Frontal cortex (tissue), 4 donors: ENCODE measurements around the gene EOLA1. TPM values are rescaled to one million over a fixed set of nuclear protein-coding genes. Genes with fewer than 3 reads are reported as not detected.
"Not testable (repeated sequence)": the region's sequence is repeated elsewhere in the genome, so short reads cannot be mapped to it uniquely, and the experiment has no call there.

Experiments used
- DNase-seq, 2 donors: peaks; one replicate each; pipeline ENCODE4 v3.0.0; 2012; ENCODE audit warnings: low spot score in 2 of 2
- FAIRE-seq: peaks from 2 replicates; lab custom pipeline; 2012; peaks lifted over from hg19 to GRCh38; lab: Jason Lieb, UNC
- total RNA-seq: library from RNA; depleted of rRNA; stranded (reverse); fragments of >200 nt; gene quantifications from one replicate; pipeline ENCODE4 v1.2.3, GENCODE V29; 2014
- donor health status: control.
- donor health status: control.
- donor health status: control.

Gene EOLA1
- total RNA-seq: 15.1 TPM

DNA sequence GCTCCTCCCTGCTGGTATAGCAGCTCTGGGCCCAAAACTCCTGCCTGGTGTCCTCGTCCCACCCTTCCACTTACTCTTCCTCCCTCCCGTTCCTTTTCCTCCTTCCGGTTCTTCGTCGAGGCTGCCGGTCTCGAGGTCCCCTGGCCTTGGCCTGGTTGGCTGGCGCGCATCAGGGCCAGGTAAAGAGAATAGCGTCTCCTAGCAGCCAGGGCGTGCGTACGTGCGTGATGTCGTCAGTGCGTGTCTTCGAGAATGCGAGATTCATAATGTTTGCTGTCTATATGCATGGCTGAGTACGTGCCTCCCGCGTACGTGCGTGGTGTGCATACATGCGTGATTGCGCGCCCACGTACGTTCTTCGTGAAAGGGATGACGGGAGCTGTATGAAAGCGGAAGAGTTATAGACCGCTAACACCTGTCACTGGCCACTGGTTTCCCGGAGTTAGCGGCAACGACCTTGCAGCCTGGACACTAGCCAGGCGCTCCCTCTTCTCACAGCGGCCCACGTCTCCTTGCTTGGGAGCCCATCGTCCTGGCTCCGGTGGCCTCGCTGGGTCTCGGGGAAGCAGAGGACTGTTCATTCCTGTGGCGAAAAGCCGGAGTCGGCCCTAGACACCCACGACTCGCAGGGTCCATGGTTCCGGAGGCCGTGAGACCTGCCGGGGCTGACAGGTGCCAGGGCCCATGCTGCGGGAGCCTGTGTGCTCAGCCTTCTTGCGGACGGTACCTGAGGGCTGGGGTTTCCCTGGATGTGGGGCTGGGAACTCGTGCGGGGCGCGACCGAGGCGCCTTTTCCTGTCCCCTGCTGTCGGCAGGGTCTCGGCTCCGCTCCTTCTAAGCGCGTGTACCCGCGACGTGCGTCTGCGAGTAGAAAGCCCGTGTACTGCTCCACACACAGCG is at the start of gene EOLA1:
Gene EOLA1 (plus strand): TSS at position 392 of the 900 bp plus-strand sequence. CDS start 4,619 bp downstream, outside the sequence.
- DNase-seq (peak in 1 of 2 donors; percentile 35), FAIRE-seq (no peak)

DNA sequence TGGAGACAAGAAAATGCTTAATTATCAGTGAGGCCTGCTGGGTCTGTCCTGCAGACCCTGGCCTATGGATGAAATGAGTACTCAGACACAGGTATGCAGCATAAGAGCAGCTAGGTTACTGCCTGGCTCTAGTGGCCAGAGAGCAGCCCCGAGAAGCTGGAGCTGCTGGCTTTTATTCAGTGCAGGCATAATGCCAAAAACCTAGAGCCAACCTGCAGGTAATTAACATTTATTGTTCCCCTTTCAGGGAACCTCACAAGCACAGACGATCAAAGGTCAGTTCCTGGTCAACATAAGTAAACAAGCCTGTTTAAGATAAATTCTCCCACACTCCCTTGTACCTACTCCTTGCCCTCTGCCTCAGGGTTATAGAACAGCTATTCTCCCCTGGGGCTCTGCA is 49.0 kb upstream of the EOLA1 start:
- DNase-seq: no peak
- FAIRE-seq: no peak

- no peak for FAIRE-seq
- DNase-seq: no peak
Measured at GRCh38 chrX:149493567-149494562, 46.9 kb upstream of the EOLA1 start.

DNA sequence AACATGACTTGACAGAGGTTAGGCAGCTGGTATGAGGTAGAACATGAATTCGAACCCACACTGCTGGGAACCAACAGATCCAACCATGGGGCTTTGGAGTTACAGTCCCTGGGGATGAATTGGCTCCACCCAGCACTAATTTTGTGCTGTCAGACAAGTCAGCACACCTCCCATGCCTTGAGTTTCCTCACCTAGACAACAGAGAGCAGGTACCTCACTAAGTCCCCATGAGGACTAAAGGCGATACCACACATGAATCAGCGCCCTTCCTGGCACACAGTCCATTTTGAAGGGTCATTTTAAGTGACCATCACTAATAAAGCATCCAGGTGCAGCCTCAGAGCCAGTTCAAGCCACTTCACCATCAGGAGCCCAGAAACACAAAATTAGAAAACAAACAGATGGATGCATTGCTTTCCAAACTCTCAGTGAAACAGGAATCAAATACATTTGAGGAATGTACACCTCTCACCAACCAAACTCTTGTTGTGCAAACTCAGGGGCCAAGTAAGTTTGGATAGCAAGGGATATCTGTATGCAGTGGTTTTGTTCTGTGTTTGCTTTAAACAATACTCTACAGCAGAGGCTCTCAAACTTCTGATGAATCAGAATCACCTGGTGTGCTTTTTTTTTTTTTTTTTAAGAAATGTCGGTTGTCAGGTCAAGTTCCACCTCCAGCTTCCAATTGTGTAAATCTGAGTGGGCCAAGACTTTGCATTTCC is 45.8 kb upstream of the EOLA1 start:
- FAIRE-seq: no peak
- no peak for DNase-seq

DNA sequence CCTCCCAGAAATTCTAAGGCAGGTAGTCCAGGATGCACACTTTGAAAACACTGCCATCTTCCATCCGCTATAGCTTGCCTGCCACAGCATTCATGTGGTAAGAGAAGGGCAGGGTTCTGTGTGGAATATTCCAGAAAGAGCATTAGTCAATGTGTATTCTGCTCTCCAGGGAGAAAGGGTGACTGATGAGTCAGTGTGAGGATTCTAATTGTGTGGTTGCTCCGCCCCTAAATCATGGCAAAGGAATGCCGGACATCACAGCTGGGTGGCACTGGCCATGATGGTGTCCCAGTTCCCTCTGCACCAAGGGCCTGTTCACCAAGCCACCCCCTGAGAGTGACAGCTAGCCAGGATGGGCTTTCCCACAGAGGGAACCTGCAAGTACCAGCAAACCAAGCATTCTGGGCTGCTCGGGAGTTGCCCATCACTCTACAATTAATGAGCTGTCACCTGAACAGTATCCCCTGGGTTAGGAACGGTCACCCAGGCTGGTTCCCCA is 45.2 kb upstream of the EOLA1 start:
- no peak for FAIRE-seq
- DNase-seq: peak in 1 of 2 donors; percentile 18

GRCh38 chrX:149497054-149497453 is 43.8 kb upstream of the EOLA1 start:
- DNase-seq (no peak), FAIRE-seq (no peak)

- DNase-seq: no peak
- FAIRE-seq: no peak
Measured at GRCh38 chrX:149497626-149498025, 43.2 kb upstream of the EOLA1 start.

DNA sequence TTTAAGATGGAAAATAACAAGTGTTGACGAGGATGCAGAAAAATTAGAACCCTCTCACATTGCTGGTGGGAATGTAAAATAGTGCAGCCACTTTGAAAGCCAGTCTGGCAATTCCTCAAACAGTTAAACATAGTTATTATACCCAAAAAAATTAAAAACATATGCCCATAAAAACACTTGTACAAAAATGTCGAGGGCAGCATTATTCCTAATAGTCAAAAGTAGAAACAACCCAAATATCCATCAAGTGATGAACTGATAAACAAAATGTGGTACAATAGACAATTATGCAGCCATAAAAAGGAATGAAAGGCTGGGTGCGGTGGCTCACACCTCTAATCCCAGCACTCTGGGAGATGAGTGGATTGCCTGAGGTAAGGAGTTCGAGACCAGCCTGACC is 42.0 kb upstream of the EOLA1 start:
- no peak for FAIRE-seq

DNA sequence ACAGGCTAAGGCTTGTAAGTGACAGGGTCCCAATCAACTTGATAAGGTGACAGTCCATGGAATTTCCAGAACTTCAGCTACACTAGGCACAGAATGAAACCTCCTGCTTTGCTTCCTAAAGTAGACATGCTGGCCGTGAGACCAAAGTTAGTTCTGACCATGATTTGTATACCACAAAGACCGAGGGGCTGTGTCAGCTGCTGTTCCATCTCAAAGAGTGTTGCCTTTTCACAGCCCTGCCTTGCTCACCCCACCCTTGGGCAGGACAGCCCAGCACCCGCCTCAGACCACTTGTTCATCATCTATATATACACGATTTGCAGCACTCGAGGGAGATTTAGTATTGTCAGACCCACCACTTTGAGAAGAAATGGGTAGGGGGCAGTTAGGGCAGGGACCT is 41.0 kb upstream of the EOLA1 start:
- no peak for DNase-seq
- FAIRE-seq: no peak

More for the DNA sequence above, 42.0 kb upstream of the EOLA1 start:
- DNase-seq: no peak

DNA sequence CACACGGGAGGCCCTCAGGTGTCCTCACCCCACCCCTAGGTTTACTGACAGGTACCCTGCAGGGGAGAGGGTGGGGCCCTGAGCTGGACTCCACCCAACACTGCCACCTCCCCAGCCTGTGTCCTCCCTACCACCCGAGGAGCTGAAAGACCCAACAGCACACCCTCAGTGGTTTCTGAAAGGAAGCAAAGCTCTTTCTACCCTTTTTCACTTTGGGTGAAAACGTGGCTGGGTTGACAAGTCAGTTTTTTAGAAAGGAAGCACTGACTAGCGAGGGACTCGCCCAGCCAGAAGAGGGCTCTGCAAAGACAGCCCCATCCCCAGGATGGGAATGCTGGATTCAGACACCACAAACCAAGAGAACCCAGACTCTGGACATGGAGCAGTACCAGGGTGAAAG is 37.9 kb upstream of the EOLA1 start:
- FAIRE-seq: not testable (repeated sequence)

GRCh38 chrX:149503446-149503845 is 37.4 kb upstream of the EOLA1 start:
- DNase-seq, FAIRE-seq: not testable (repeated sequence)

More for the DNA sequence above, 37.9 kb upstream of the EOLA1 start:
- not testable (repeated sequence) for DNase-seq

DNA sequence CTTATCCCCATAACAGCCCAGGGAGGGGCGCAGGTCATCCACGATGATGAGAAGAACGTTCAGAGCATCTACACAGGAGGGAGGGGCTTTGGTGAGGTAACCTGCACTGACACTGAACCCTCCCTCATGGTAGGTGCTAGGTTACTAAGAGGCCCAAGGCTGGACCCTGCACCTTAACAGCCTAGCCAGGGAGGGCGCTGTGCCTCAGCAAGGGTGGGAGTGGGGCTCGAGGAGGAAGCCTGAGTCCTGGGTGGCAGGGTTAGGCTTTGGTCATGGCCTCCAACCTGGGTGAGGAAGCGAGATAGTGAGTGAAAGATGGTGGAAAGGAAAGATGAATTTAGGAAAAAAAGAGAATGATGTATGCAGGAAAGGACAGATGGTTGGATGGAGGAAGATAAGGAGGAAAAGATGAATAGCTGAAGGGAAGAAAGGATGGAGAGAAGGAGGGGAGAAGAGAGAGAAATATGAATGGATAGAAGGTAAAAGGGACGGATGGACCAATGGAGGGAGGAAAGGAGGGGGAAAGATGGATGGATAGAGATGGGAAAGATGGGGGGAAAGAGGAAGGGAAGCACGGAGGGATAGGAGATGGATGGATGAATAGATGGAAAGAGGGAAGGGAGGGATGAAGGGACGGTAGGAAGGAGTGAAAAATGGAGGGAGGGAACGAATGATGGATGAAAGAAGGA is 36.4 kb upstream of the EOLA1 start:
- DNase-seq: peak in 1 of 2 donors; percentile 11

DNA sequence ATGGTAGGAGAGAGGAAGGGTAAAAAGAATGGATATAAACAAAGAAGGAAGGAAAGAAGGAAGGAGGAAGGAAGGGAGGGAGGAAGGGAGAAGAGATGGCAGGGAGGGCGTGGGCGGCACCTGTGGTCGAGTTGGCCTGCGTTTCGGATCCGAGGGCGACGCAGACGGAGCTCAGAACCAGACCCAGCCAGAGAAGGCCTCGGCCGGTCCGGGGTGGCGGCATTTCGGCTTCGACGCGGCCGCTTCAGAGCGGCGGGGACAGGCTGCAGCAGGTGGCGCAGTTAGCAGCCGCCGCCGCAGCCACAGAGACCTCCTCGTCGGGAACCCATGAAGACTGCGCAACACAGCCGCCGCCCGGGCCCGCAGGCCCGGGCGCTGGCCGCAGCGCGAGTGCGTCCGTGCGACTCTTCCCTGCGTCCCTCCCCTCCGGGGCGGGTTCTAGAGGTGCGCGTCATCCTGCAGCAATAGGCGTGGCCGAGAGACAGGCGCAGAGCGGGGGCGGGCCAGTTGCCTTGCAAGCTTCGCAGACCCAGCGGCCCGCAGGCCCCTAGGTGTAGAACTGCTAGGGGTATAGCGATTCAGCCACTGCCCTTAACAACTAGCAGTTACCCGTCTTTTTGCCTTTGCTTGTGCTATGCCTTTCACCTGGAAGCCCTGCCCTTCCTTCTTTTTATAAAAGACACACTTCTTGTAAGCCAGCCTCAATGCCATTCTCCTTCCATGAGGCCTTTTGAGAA is 35.7 kb upstream of the EOLA1 start, which contains the start of gene IDS:
Gene IDS (minus strand): TSS at position 392 of the 737 bp plus-strand sequence. CDS start 169 bp downstream, at position 223.
- FAIRE-seq: no peak
- DNase-seq: peak; percentile 77 to 79

More for the DNA sequence above, 36.4 kb upstream of the EOLA1 start:
- FAIRE-seq: no peak

DNA sequence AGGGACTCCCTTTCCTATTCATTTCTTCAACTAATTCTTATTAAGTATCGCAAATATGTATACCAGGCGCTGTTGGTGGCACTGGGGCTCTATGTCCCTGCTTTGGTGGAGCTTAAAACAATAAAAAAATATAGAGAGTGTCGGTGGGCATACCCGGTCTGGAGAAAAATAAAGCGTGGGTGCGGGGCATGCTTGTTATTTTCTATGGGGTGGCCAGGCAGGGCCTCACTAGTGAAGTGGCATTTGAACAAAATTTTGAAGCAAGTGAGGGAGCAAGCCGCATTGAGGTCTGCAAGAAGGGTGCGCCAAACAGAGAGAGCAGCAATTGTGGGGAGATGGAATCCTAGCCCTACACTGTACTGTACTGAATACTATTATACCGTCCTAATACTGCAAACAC is 35.1 kb upstream of the EOLA1 start:
- no peak for DNase-seq
- FAIRE-seq: no peak

GRCh38 chrX:149506349-149506748 is 34.5 kb upstream of the EOLA1 start:
- FAIRE-seq (no peak), DNase-seq (no peak)

GRCh38 chrX:149508467-149508866 is 32.3 kb upstream of the EOLA1 start:
- no peak for FAIRE-seq
- DNase-seq: no peak

DNA sequence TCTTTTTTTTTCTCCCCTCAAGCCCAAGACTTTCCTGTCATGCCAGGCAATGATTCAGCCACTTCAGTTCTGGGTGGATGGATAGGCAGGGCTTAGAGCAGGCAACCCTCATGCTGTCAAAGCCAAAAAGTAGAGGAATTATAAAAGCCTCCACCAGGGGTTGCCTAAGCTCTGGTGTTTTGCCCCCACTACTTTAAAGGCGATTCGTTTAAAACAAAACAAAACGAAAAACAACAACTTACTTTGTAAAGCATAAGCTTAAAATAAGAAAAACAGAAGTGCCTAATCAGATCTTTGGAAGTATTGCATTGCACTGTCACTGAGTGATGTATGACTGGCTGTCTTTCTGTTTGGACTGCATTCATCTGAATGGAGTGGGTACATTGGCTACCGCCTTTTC is 30.4 kb upstream of the EOLA1 start:
- no peak for DNase-seq
- no peak for FAIRE-seq

- DNase-seq: no peak
- FAIRE-seq: no peak
Measured at GRCh38 chrX:149511081-149511480, 29.7 kb upstream of the EOLA1 start.
